GM21786 (cell line): ENCODE data around the gene TMEM121B.

Source experiments
- ATAC-seq: cut with Tn5 transposase; IDR thresholded peaks from one replicate; pipeline ENCODE4 v1.9.1; 2021; ENCODE audit not compliant: unreplicated experiment

Gene TMEM121B

DNA sequence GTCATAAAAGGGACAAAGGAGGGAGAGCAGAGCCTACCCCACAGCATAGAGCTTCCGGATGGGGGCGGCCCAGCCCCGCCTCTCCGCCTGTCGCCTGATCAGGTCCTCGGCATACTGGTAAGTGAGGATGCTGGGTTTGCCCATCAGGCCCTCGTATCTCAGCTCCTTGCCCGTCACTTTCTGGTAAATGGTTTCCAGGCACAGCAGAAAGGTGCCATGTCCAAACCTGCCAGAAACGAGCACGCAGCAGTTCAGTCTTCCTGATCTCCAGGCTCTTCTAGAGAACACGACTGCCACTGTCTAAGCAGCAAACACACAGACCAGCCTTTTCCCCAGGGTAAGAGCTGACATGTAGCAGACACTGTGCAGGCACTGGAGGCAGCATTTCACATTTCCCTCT lies 17.4 kb upstream of the TMEM121B start:
- ATAC-seq = no peak

DNA sequence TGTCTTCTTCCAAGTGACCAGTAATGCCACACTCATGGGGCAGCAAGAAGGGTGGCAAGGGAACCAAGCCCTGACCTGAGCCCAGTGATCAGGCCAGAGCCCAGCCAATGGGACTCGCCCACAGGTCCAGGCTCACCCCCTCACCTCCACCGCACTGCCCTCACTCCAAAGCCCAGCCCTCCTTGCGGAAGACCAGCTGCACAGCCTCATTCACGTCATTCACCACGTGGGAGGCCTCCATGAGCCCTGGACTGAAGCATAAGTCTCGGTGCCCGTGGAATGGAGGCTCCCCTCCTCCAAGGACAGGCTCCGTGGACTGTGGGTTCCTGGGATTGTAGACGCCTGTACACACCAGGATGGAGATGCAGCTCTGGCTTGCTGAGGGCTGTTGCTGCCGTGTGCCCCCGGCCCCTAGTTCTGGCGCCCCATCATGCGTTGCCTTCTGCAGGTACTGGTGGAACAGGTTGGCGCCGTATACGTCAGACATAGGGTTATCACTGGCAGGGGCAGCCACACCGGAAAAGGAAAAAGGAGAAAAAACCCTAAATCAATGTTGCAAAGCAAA lies 16.8 kb upstream of the TMEM121B start:
- ATAC-seq = no peak

DNA sequence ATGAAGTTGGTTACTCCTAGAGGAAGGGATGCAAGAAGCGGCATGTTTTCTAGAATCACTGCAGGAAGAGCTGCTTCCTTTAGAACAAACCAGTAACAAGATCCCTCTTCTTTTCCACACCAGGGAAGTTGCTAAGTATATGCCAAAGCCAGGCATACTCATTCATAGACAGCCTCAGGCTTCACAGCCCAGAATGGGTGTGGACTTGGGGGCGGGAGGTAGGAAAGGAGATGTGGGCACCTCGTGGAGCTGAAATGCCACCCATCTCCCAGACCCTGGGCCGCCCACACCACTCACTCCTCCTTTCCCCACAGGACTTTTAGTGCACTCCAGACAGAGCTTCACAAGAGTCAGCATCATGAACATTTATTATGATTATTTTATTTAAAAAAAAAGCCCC lies 16.0 kb upstream of the TMEM121B start:
- ATAC-seq = no peak

GRCh38 chr22:17135153-17135760 lies 14.1 kb upstream of the TMEM121B start:
- no peak for ATAC-seq

- ATAC-seq = no peak
These were observed 12.0 kb upstream of the TMEM121B start for GRCh38 chr22:17133137-17133536.

DNA sequence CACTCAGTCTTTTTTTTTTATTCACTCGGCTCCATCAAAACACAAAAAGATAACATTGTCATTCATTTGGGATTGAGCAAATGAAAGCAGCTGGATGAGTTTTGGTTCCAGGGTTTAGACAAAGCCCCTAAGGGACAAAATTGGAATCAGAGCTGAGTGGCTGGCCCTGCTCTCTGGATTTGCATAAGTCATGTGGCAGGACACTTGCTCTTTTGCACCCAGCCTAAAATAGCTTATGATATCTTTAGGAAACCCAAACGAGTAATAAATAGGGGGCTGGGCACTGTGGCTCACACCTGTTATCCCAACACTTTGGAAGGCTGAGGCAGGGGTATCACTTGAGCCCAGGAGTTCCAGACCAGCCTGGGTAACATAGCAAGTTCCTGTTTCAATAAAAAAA lies 11.0 kb upstream of the TMEM121B start:
- ATAC-seq = no peak

DNA sequence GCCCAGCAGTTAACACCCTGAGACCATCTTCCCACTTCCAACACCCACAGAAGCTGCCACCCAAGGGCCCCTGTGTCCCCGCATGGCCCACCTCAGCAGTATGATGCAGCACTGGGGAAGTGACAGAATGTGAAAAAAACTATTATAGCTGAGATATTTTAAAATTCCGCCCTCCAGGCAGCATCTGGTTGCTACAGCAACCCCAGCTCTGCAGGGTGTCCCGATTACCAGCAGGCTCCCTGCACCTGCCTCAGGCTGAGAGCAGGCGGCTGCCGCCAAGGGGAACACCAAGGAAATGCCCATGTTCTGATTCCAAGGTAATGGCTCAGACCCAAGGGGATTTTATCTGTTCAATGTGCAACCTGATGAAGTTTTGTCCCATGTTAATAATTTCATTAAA lies 10.5 kb upstream of the TMEM121B start:
- ATAC-seq = no peak

- ATAC-seq = no peak
These were observed 9.0 kb upstream of the TMEM121B start for GRCh38 chr22:17130199-17130598.

DNA sequence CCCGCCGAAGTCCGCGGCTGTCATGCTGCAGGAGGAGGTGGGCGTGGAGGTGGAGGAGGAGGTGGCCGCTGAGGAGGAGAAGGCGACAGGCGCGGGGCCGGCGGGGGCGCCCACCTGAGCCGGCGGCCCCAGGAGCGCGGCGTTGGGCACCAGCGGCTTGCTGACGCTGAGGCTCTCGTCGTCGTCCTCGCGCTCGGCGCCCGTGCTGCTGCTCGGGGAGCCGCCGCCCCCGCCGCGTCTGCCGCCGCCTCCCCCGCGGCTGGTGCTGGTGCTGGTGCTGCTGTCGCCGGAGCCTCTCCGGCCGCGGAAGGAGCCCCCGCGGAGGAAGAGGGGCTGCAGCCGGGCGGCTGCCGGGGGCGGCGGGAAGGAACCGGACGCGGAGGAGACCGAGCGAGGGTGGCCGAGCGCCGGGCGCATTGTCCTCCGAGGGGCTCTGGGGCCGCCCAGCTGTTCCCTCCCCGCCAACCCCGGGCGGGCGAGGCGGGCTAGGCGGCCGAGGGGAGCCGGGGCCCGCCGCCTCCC lies 388 bp downstream of the TMEM121B start:
- ATAC-seq = no peak

DNA sequence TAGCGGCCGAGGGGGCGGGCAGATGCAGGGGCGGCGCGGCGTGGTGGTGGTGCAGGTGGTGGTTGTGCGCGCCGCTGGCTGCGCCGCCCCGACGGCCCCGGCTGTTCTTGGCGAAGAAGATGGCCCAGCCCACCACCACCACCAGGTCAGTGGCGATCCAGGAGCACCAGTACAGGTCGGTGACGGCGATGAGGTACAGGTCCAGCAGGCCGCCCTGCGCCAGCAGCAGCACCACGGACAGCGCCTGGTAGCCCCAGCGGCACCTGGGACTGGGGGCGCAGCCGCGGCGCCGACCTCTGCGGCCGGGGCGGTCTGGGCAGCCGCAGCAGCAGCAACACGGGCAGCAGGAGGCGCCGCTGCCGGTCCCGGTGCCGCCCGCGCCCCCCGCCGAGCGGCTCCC lies 879 bp downstream of the TMEM121B start:
- ATAC-seq = no peak

DNA sequence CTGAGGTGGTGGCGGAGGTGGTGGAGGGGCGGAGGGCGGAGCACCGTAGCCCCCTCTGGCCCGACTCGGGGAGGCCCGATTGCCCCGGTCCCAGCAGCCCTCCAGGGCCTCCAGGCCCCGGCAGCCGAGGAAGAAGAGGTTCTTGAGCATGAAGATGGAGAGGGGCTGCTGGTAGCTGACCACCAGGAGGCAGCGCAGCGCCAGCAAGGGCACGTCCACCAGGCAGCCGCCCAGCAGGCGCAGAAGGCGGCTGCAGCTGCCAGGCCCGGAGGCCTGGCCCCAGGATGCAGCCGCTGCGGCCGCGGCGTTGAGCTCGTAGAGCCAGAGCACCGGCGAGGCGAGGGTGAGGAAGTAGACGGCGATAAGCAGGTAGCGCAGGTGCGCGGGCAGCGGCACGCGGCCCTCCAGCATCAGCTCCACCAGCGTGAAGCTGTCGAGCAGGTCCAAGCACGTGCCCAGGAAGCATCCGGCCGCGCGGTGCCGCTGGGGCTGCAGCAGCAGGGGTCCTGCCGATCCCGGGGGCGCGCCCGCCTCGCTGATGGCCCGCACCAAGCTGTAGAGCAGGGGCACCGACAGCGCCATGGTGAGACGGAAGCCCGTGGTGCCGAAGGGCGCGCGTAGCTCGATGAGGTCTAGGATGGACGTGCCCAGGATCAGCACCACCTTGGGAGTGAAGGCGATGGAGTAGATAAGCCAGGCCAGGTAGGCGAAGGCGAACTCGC lies 1.5 kb downstream of the TMEM121B start:
- ATAC-seq = no peak

DNA sequence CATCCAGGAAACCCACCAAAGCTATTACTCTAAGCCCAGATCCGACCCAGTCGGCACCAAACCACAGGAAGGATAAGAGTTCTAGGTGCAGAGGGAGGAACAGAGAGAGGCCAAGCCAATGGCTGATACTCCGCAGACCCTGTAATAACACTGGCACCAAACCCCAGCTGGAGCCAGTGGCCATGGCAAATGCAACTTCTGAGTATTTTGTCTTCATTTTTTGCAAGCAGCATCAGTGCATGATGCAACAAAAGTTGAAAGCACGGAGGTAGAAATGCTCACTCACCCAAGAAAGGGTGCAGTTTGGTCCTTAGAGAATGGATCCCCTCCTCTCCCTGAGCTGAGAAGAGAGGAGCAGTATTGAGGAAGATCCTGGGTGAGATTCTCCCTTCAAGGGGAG lies 2.8 kb downstream of the TMEM121B start:
- no peak for ATAC-seq

- ATAC-seq = no peak
These were observed 3.3 kb downstream of the TMEM121B start for GRCh38 chr22:17117890-17118289.

DNA sequence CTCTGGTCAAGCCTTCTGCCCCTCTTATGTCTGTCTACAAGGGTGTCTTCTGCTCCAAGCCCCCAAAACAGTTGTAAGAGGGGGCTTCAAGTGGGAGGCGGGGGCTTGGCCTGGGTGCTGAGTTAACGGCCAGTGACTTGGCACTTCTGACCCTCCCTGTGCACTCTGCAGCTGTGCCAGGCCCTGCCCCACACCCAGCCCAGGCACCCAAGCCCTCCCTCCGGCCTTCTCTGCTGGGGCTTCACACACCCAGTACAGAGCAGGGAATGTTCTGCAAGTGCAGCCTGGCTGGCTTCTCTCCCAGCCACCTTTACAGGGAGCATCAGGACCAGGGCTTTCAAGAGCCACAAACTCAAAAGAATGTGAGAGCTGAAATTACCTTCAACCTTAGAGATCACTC lies 3.8 kb downstream of the TMEM121B start:
- ATAC-seq = no peak

- ATAC-seq = no peak
These were observed 4.4 kb downstream of the TMEM121B start for GRCh38 chr22:17116572-17117330.

- no peak for ATAC-seq
These were observed 5.1 kb downstream of the TMEM121B start for GRCh38 chr22:17115945-17116565.

DNA sequence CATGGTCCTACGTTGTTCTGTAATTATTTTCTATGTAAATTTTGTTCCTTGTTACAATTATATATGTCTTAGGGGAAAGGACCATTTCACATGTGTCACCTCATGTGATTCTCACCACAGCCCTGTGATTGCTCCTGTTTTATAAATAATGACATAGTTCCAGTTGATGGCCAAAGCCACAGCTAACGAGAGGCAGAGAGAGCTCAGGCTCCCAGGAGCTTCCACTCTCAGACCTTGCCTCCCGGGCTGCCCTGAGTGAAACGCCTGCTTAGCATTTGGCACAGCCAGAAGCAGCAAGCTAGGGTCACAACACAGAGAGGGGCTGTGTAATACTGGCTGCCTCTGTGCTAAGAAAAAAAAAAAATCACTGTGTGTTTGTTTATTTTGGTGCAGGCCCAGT lies 5.9 kb downstream of the TMEM121B start:
- ATAC-seq = no peak

DNA sequence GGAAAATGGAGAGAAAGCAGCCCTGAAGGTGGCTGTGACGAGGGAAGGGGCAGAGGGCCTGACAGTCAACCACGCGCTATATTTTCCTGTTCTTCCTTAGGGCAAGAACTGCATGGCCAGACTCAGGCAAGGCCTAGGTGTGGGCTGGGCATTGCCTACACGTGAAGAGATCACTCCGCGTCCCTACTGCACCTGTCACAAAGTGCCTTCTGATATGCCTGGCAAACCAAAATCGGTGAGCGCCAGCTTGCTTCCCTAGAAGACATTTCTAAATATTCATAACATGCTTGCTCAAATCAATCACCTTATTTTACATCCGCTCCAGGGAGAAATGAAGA lies 6.3 kb downstream of the TMEM121B start:
- ATAC-seq = no peak

GRCh38 chr22:17114173-17114897 lies 6.8 kb downstream of the TMEM121B start:
- ATAC-seq = no peak

DNA sequence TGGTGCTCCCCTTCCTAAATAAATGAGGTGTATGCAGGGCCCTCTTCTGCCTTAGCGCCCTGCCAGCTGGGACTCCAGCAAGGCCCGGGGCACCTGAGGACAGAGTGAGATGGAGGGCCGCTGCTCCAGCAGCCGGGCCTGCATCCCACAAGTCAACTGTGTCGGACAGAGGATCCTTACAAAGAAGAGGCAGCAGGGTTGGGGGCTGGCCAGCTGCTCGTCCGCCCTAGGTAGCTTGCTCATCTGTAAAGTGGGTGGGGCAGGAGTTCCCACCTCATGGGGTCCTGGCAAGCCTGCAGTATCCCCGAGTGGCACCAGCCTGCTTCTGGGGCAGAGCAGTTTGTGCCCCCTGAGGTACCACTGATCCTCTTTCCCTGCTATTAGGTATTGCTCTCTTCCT lies 7.6 kb downstream of the TMEM121B start:
- ATAC-seq = no peak
